Measurements from ENCODE around the gene CLEC2D.
"Not testable (repeated sequence)": the region's sequence is repeated elsewhere in the genome, so short reads cannot be mapped to it uniquely, and the experiment has no call there.

Gene CLEC2D

GRCh38 chr12:9668161-9669018, 1.1 kb upstream of the CLEC2D start:
- DNase-seq: no peak
- no peak overlapping the region for H2BK5ac ChIP-seq (ENCODE audit: low read depth, low read length, poor library complexity, severe bottlenecking)
- no peak overlapping the region for H4K8ac ChIP-seq (ENCODE audit: low read length)
- H3K23ac ChIP-seq (ENCODE audit: low read length in 2 of 2): no peak overlapping the region
- no peak overlapping the region for H3K14ac ChIP-seq (ENCODE audit: low read length in 2 of 2)
- H3K9ac ChIP-seq (ENCODE audit: low read length): no peak overlapping the region
- no peaks in the 10 kb centered on the region for H3K9me3 ChIP-seq (ENCODE audit: control insufficient read depth, low read length)
- no peak overlapping the region for H2AK5ac ChIP-seq (ENCODE audit: low read length, severe bottlenecking)
- H4K91ac ChIP-seq (ENCODE audit: low read length): no peak overlapping the region
- H3K27me3 ChIP-seq (ENCODE audit: control insufficient read depth in 1 of 2, insufficient read depth in 1 of 2, low read length in 2 of 2): no peaks in the 10 kb centered on the region
- no peak overlapping the region for H3K4ac ChIP-seq (ENCODE audit: low read depth in 1 of 2, low read length in 2 of 2)
- H3K4me1 ChIP-seq (ENCODE audit: control insufficient read depth, insufficient read depth, low read depth, low read length): peaks cover 4% of the 10 kb centered on the region
- H3K36me3 ChIP-seq (ENCODE audit: control insufficient read depth in 1 of 2, insufficient read depth in 2 of 2, low read depth in 1 of 2, low read length in 2 of 2): peaks cover 0 to 11% of the 10 kb centered on the region in 2 experiments
- no peak overlapping the region for H2BK15ac ChIP-seq (ENCODE audit: low read depth, poor library complexity, severe bottlenecking)
- peak overlapping the region in 1 of 2 experiments; percentile 1 for H3K4me3 ChIP-seq (ENCODE audit: insufficient read depth in 1 of 2, low read depth in 1 of 2, low read length in 2 of 2)
- no peak overlapping the region for H3K4me2 ChIP-seq (ENCODE audit: low read length, poor library complexity, severe bottlenecking)
- H2BK120ac ChIP-seq (ENCODE audit: low read depth, low read length): no peak overlapping the region
- no peaks in the 10 kb centered on the region for H3K79me1 ChIP-seq (replicated peaks; ENCODE audit: low read length, poor library complexity, severe bottlenecking)
- no peak overlapping the region for H2AFZ ChIP-seq (ENCODE audit: low read depth, low read length)
- H3K18ac ChIP-seq (ENCODE audit: low read depth in 1 of 2, low read length in 2 of 2): no peak overlapping the region
- WGBS: 87% methylated on average over 3 of the region's 4 CpGs
- no peak overlapping the region for H2BK12ac ChIP-seq (ENCODE audit: low read length in 2 of 2)
- H3K27ac ChIP-seq (ENCODE audit: low read length, poor library complexity, severe bottlenecking): no peak overlapping the region

GRCh38 chr12:9669019-9669326, 540 bp upstream of the CLEC2D start:
- Histone ChIP-seq H2BK120ac (ENCODE audit: low read depth, low read length) (no peak overlapping the region), H3K4me1 (ENCODE audit: control insufficient read depth, insufficient read depth, low read depth, low read length) (peaks cover 10% of the 10 kb centered on the region), H2AFZ (ENCODE audit: low read depth, low read length) (no peak overlapping the region), H3K4me2 (ENCODE audit: low read length, poor library complexity, severe bottlenecking) (no peak overlapping the region), H3K36me3 (ENCODE audit: control insufficient read depth in 1 of 2, insufficient read depth in 2 of 2, low read depth in 1 of 2, low read length in 2 of 2) (peaks cover 0 to 11% of the 10 kb centered on the region in 2 experiments), H3K27me3 (ENCODE audit: control insufficient read depth in 1 of 2, insufficient read depth in 1 of 2, low read length in 2 of 2) (no peaks in the 10 kb centered on the region), H3K9me3 (ENCODE audit: control insufficient read depth, low read length) (no peaks in the 10 kb centered on the region), H3K14ac (ENCODE audit: low read length in 2 of 2) (no peak overlapping the region), H2AK5ac (ENCODE audit: low read length, severe bottlenecking) (no peak overlapping the region), H2BK12ac (ENCODE audit: low read length in 2 of 2) (no peak overlapping the region), H4K8ac (ENCODE audit: low read length) (no peak overlapping the region), H3K79me1 (replicated peaks; ENCODE audit: low read length, poor library complexity, severe bottlenecking) (no peaks in the 10 kb centered on the region), H3K4ac (ENCODE audit: low read depth in 1 of 2, low read length in 2 of 2) (no peak overlapping the region), H2BK5ac (ENCODE audit: low read depth, low read length, poor library complexity, severe bottlenecking) (no peak overlapping the region), H2BK15ac (ENCODE audit: low read depth, poor library complexity, severe bottlenecking) (no peak overlapping the region), H3K9ac (ENCODE audit: low read length) (no peak overlapping the region), H4K91ac (ENCODE audit: low read length) (no peak overlapping the region), H3K27ac (ENCODE audit: low read length, poor library complexity, severe bottlenecking) (no peak overlapping the region), H3K4me3 (ENCODE audit: insufficient read depth in 1 of 2, low read depth in 1 of 2, low read length in 2 of 2) (no peak overlapping the region), H3K23ac (ENCODE audit: low read length in 2 of 2) (no peak overlapping the region), H3K18ac (ENCODE audit: low read depth in 1 of 2, low read length in 2 of 2) (no peak overlapping the region)
- WGBS: 100% methylated on average over 1 of the region's 2 CpGs
- DNase-seq: no peak

GRCh38 chr12:9672340-9672739, 2.8 kb downstream of the CLEC2D start:
- H3K14ac ChIP-seq (ENCODE audit: low read length in 2 of 2); H3K9ac ChIP-seq (ENCODE audit: low read length); H3K4me3 ChIP-seq (ENCODE audit: insufficient read depth in 1 of 2, low read depth in 1 of 2, low read length in 2 of 2); H2BK15ac ChIP-seq (ENCODE audit: low read depth, poor library complexity, severe bottlenecking); H3K27ac ChIP-seq (ENCODE audit: low read length, poor library complexity, severe bottlenecking); H3K23ac ChIP-seq (ENCODE audit: low read length in 2 of 2); H4K8ac ChIP-seq (ENCODE audit: low read length); H3K36me3 ChIP-seq (ENCODE audit: control insufficient read depth in 1 of 2, insufficient read depth in 2 of 2, low read depth in 1 of 2, low read length in 2 of 2); H2BK5ac ChIP-seq (ENCODE audit: low read depth, low read length, poor library complexity, severe bottlenecking); H2BK12ac ChIP-seq (ENCODE audit: low read length in 2 of 2); H2BK120ac ChIP-seq (ENCODE audit: low read depth, low read length); H3K4ac ChIP-seq (ENCODE audit: low read depth in 1 of 2, low read length in 2 of 2); H3K27me3 ChIP-seq (ENCODE audit: control insufficient read depth in 1 of 2, insufficient read depth in 1 of 2, low read length in 2 of 2); H4K91ac ChIP-seq (ENCODE audit: low read length); H3K4me2 ChIP-seq (ENCODE audit: low read length, poor library complexity, severe bottlenecking); DNase-seq; H2AK5ac ChIP-seq (ENCODE audit: low read length, severe bottlenecking); H2AFZ ChIP-seq (ENCODE audit: low read depth, low read length); H3K9me3 ChIP-seq (ENCODE audit: control insufficient read depth, low read length); H3K79me1 ChIP-seq (replicated peaks; ENCODE audit: low read length, poor library complexity, severe bottlenecking); H3K18ac ChIP-seq (ENCODE audit: low read depth in 1 of 2, low read length in 2 of 2): not testable (repeated sequence)
- H3K4me1 ChIP-seq (ENCODE audit: control insufficient read depth, insufficient read depth, low read depth, low read length): peaks cover 12% of the 10 kb centered on the region
- 100% methylated on average over 2 of the region's 2 CpGs for WGBS

GRCh38 chr12:9673404-9674225, 4.1 kb downstream of the CLEC2D start:
- Histone ChIP-seq H2BK15ac (ENCODE audit: low read depth, poor library complexity, severe bottlenecking) (peak overlapping the region; percentile 73), H2BK120ac (ENCODE audit: low read depth, low read length) (peak overlapping the region; percentile 64), H3K4me1 (ENCODE audit: control insufficient read depth, insufficient read depth, low read depth, low read length) (peaks cover 12% of the 10 kb centered on the region), H3K9ac (ENCODE audit: low read length) (peak overlapping the region; percentile 43), H3K9me3 (ENCODE audit: control insufficient read depth, low read length) (no peaks in the 10 kb centered on the region), H3K27ac (ENCODE audit: low read length, poor library complexity, severe bottlenecking) (peak overlapping the region; percentile 69), H3K4me3 (ENCODE audit: insufficient read depth in 1 of 2, low read depth in 1 of 2, low read length in 2 of 2) (peak overlapping the region in 1 of 2 experiments; percentile 21), H4K8ac (ENCODE audit: low read length) (peak overlapping the region; percentile 85), H3K4me2 (ENCODE audit: low read length, poor library complexity, severe bottlenecking) (peak overlapping the region; percentile 36), H3K4ac (ENCODE audit: low read depth in 1 of 2, low read length in 2 of 2) (peak overlapping the region; percentile 35 to 56), H3K36me3 (ENCODE audit: control insufficient read depth in 1 of 2, insufficient read depth in 2 of 2, low read depth in 1 of 2, low read length in 2 of 2) (no peaks in the 10 kb centered on the region), H2BK12ac (ENCODE audit: low read length in 2 of 2) (peak overlapping the region; percentile 43 to 72), H2AK5ac (ENCODE audit: low read length, severe bottlenecking) (peak overlapping the region; percentile 44), H3K79me1 (replicated peaks; ENCODE audit: low read length, poor library complexity, severe bottlenecking) (peaks cover 2% of the 10 kb centered on the region), H3K14ac (ENCODE audit: low read length in 2 of 2) (no peak overlapping the region), H4K91ac (ENCODE audit: low read length) (peak overlapping the region; percentile 75), H2BK5ac (ENCODE audit: low read depth, low read length, poor library complexity, severe bottlenecking) (no peak overlapping the region), H3K27me3 (ENCODE audit: control insufficient read depth in 1 of 2, insufficient read depth in 1 of 2, low read length in 2 of 2) (no peaks in the 10 kb centered on the region), H3K23ac (ENCODE audit: low read length in 2 of 2) (no peak overlapping the region), H3K18ac (ENCODE audit: low read depth in 1 of 2, low read length in 2 of 2) (peak overlapping the region; percentile 76 to 79), H2AFZ (ENCODE audit: low read depth, low read length) (no peak overlapping the region)
- WGBS: 45% methylated on average over 6 of the region's 6 CpGs
- peak; percentile 92 for DNase-seq

Data from mesenchymal stem cell (in vitro differentiated cells and primary cell).